ENCODE measurements around the gene DBX1.
A peak's percentile ranks its signal among the peaks of the same experiment; 100 is the strongest.

The DBX1 gene

DNA sequence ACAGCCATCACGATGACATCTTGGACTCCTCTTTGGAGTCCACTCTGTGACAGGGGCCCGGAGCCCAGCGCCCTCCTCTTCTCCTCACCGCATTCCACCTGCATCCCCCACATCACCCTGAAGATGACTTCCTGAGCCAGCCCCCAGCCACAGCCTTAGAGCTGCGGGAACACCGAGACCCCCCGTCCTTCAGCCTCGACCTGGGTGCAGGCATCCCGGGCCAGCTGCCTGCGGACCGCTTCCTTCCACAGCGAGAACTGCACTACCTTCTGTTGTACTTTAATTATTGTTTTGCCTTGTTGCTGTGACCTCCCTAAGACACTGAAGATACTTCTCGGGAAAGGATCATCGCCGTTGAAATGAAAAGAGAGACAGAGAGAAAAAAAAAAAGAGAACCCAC lies 42.1 kb downstream of the DBX1 start:
- Histone ChIP-seq H3K36me3 (ENCODE audit: control insufficient read depth in 1 of 2, insufficient read depth in 2 of 2, low read length in 2 of 2) (peaks cover 31 to 52% of the 10 kb centered on the region in 2 experiments), H3K23ac (ENCODE audit: low read length) (no peak overlapping the region), H3K14ac (ENCODE audit: low read length) (no peak overlapping the region), H2BK12ac (ENCODE audit: low read length) (no peak overlapping the region), H2AK5ac (ENCODE audit: low read length) (no peak overlapping the region), H3K9ac (ENCODE audit: low read length) (no peak overlapping the region), H2BK5ac (ENCODE audit: low read depth, low read length, poor library complexity) (no peak overlapping the region), H3K79me2 (ENCODE audit: control insufficient read depth, insufficient read depth, low read length, poor library complexity) (no peaks in the 10 kb centered on the region), H4K91ac (ENCODE audit: low read depth, low read length) (no peak overlapping the region), H3K18ac (ENCODE audit: low read length) (no peak overlapping the region), H3K4ac (ENCODE audit: low read depth, low read length) (no peak overlapping the region), H4K12ac (ENCODE audit: low read depth, low read length) (no peak overlapping the region), H3K27me3 (ENCODE audit: insufficient read depth, low read length) (no peaks in the 10 kb centered on the region), H3K79me1 (ENCODE audit: low read length) (no peaks in the 10 kb centered on the region), H3K4me1 (ENCODE audit: control insufficient read depth in 1 of 2, insufficient read depth in 2 of 2, low read length in 2 of 2) (no peaks in the 10 kb centered on the region), H2AFZ (ENCODE audit: insufficient read depth, low read length, poor library complexity) (no peak overlapping the region), H3K4me2 (ENCODE audit: low read length) (no peak overlapping the region), H3K9me3 (ENCODE audit: insufficient read depth, low read depth, low read length) (no peaks in the 10 kb centered on the region), H3K27ac (ENCODE audit: low read depth, low read length) (no peak overlapping the region), H3K4me3 (ENCODE audit: low read depth, low read length) (no peak overlapping the region), H2BK120ac (ENCODE audit: insufficient read depth, low read length, poor library complexity) (no peak overlapping the region), H4K8ac (ENCODE audit: low read depth, low read length) (no peak overlapping the region)
- no CpG with 5 or more reads among the region's 15 CpGs for WGBS (ENCODE audit: extremely low coverage, insufficient coverage, insufficient read length)
- no peak for DNase-seq

DNA sequence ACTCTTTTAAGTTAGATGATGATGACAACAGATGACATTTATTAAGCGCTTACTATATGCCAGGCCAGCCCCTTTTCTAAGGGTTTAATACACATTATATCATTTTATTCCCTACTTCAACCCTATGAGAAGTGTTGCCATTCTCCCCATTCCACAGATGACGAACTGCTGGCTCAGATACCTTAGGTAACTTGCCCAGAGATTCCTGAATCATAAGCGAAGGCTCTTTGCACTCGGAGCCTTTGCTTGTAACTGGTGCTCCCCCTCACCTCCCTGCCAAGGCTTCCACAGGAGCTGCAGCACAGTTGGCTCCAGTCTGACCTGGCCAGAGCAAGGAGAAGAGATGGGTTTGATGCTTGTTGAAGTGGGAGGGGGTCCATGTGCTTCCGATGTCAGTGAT lies 43.0 kb downstream of the DBX1 start:
- peak; percentile 47 to 68 for DNase-seq

DNA sequence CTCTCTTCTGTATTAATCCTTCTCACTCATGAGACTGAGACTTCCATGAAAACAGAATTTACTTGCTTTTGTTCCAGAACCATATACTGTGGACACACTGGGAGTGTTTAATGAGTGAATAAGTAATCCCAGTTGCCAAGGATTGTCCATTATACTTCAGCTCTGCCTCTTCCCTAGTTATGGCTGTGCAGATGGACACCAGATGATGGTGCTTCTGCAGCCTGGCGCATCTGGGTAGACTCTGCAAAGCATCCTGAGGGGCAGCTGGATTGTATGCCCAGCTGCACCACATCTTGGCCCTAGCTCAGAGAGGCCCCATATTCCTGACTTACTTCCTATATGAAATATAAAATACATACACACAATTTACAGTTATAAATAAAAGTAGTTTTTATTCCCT lies 43.5 kb downstream of the DBX1 start:
- no CpG with 5 or more reads among the region's 1 CpG for WGBS (ENCODE audit: extremely low coverage, insufficient coverage, insufficient read length)
- H2AK5ac ChIP-seq (ENCODE audit: low read length), result no peak overlapping the region
- H3K36me3 ChIP-seq (ENCODE audit: control insufficient read depth in 1 of 2, insufficient read depth in 2 of 2, low read length in 2 of 2), result peaks cover 31 to 57% of the 10 kb centered on the region in 2 experiments
- no peak overlapping the region for H3K4me2 ChIP-seq (ENCODE audit: low read length)
- H3K18ac ChIP-seq (ENCODE audit: low read length), result no peak overlapping the region
- no peaks in the 10 kb centered on the region for H3K79me2 ChIP-seq (ENCODE audit: control insufficient read depth, insufficient read depth, low read length, poor library complexity)
- no peak overlapping the region for H2BK120ac ChIP-seq (ENCODE audit: insufficient read depth, low read length, poor library complexity)
- H3K14ac ChIP-seq (ENCODE audit: low read length), result no peak overlapping the region
- H3K9me3 ChIP-seq (ENCODE audit: insufficient read depth, low read depth, low read length), result no peaks in the 10 kb centered on the region
- H3K9ac ChIP-seq (ENCODE audit: low read length), result no peak overlapping the region
- no peak overlapping the region for H4K91ac ChIP-seq (ENCODE audit: low read depth, low read length)
- H3K27me3 ChIP-seq (ENCODE audit: insufficient read depth, low read length), result no peaks in the 10 kb centered on the region
- no peak overlapping the region for H4K8ac ChIP-seq (ENCODE audit: low read depth, low read length)
- no peak overlapping the region for H2AFZ ChIP-seq (ENCODE audit: insufficient read depth, low read length, poor library complexity)
- peaks cover 8 to 10% of the 10 kb centered on the region in 2 experiments for H3K4me1 ChIP-seq (ENCODE audit: control insufficient read depth in 1 of 2, insufficient read depth in 2 of 2, low read length in 2 of 2)
- H3K27ac ChIP-seq (ENCODE audit: low read depth, low read length), result no peak overlapping the region
- H3K79me1 ChIP-seq (ENCODE audit: low read length), result peaks cover 10% of the 10 kb centered on the region
- H2BK12ac ChIP-seq (ENCODE audit: low read length), result no peak overlapping the region
- no peak for DNase-seq
- no peak overlapping the region for H2BK5ac ChIP-seq (ENCODE audit: low read depth, low read length, poor library complexity)
- no peak overlapping the region for H3K4ac ChIP-seq (ENCODE audit: low read depth, low read length)
- H4K12ac ChIP-seq (ENCODE audit: low read depth, low read length), result no peak overlapping the region
- no peak overlapping the region for H3K23ac ChIP-seq (ENCODE audit: low read length)
- H3K4me3 ChIP-seq (ENCODE audit: low read depth, low read length), result no peak overlapping the region

More for the DNA sequence above, 43.0 kb downstream of the DBX1 start:
- peaks cover 31 to 57% of the 10 kb centered on the region in 2 experiments for H3K36me3 ChIP-seq (ENCODE audit: control insufficient read depth in 1 of 2, insufficient read depth in 2 of 2, low read length in 2 of 2)
- no peak overlapping the region for H3K4me2 ChIP-seq (ENCODE audit: low read length)
- no peaks in the 10 kb centered on the region for H3K27me3 ChIP-seq (ENCODE audit: insufficient read depth, low read length)
- H2BK5ac ChIP-seq (ENCODE audit: low read depth, low read length, poor library complexity), result no peak overlapping the region
- no peaks in the 10 kb centered on the region for H3K79me2 ChIP-seq (ENCODE audit: control insufficient read depth, insufficient read depth, low read length, poor library complexity)
- no peak overlapping the region for H3K18ac ChIP-seq (ENCODE audit: low read length)
- no peak overlapping the region for H2AK5ac ChIP-seq (ENCODE audit: low read length)
- H3K23ac ChIP-seq (ENCODE audit: low read length), result no peak overlapping the region
- H3K4ac ChIP-seq (ENCODE audit: low read depth, low read length), result no peak overlapping the region
- no peaks in the 10 kb centered on the region for H3K9me3 ChIP-seq (ENCODE audit: insufficient read depth, low read depth, low read length)
- H3K9ac ChIP-seq (ENCODE audit: low read length), result no peak overlapping the region
- peaks cover 5 to 7% of the 10 kb centered on the region in 2 experiments for H3K4me1 ChIP-seq (ENCODE audit: control insufficient read depth in 1 of 2, insufficient read depth in 2 of 2, low read length in 2 of 2)
- H3K27ac ChIP-seq (ENCODE audit: low read depth, low read length), result no peak overlapping the region
- no peak overlapping the region for H3K14ac ChIP-seq (ENCODE audit: low read length)
- H3K4me3 ChIP-seq (ENCODE audit: low read depth, low read length), result no peak overlapping the region
- no peak overlapping the region for H4K8ac ChIP-seq (ENCODE audit: low read depth, low read length)
- no peak overlapping the region for H2BK120ac ChIP-seq (ENCODE audit: insufficient read depth, low read length, poor library complexity)
- peaks cover 7% of the 10 kb centered on the region for H3K79me1 ChIP-seq (ENCODE audit: low read length)
- no peak overlapping the region for H2AFZ ChIP-seq (ENCODE audit: insufficient read depth, low read length, poor library complexity)
- no peak overlapping the region for H4K12ac ChIP-seq (ENCODE audit: low read depth, low read length)
- no CpG with 5 or more reads among the region's 5 CpGs for WGBS (ENCODE audit: extremely low coverage, insufficient coverage, insufficient read length)
- no peak overlapping the region for H2BK12ac ChIP-seq (ENCODE audit: low read length)
- no peak overlapping the region for H4K91ac ChIP-seq (ENCODE audit: low read depth, low read length)

DNA sequence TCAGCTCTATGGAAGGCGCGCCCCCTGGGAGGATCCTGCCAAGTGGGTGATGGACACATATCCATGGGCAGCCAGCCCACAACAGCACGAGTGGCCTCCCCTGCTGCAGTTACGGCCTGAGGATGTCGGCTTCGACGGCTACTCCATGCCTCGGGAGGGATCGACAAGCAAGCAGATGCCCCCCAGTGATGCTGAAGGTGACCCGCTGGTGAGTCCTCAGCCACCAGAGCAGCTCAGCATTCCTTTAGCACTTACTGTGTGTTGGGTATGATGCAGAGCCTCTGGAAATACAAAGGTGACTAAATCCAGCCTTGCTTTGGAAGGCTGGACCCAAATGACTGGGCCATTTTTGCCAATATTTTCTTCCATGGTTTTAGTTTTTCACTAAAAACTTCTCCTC lies 45.7 kb downstream of the DBX1 start:
- Histone ChIP-seq H3K4ac (ENCODE audit: low read depth, low read length) (no peak overlapping the region), H2BK120ac (ENCODE audit: insufficient read depth, low read length, poor library complexity) (no peak overlapping the region), H3K79me2 (ENCODE audit: control insufficient read depth, insufficient read depth, low read length, poor library complexity) (no peaks in the 10 kb centered on the region), H3K9me3 (ENCODE audit: insufficient read depth, low read depth, low read length) (no peaks in the 10 kb centered on the region), H3K14ac (ENCODE audit: low read length) (no peak overlapping the region), H3K23ac (ENCODE audit: low read length) (no peak overlapping the region), H2AK5ac (ENCODE audit: low read length) (no peak overlapping the region), H4K8ac (ENCODE audit: low read depth, low read length) (no peak overlapping the region), H3K27ac (ENCODE audit: low read depth, low read length) (no peak overlapping the region), H3K27me3 (ENCODE audit: insufficient read depth, low read length) (no peaks in the 10 kb centered on the region), H4K91ac (ENCODE audit: low read depth, low read length) (no peak overlapping the region), H3K4me3 (ENCODE audit: low read depth, low read length) (no peak overlapping the region), H3K4me2 (ENCODE audit: low read length) (no peak overlapping the region), H3K4me1 (ENCODE audit: control insufficient read depth in 1 of 2, insufficient read depth in 2 of 2, low read length in 2 of 2) (peaks cover 14 to 29% of the 10 kb centered on the region in 2 experiments), H2BK12ac (ENCODE audit: low read length) (no peak overlapping the region), H2BK5ac (ENCODE audit: low read depth, low read length, poor library complexity) (no peak overlapping the region), H3K36me3 (ENCODE audit: control insufficient read depth in 1 of 2, insufficient read depth in 2 of 2, low read length in 2 of 2) (peaks cover 40 to 58% of the 10 kb centered on the region in 2 experiments), H3K79me1 (ENCODE audit: low read length) (peaks cover 14% of the 10 kb centered on the region), H2AFZ (ENCODE audit: insufficient read depth, low read length, poor library complexity) (no peak overlapping the region), H3K9ac (ENCODE audit: low read length) (no peak overlapping the region), H3K18ac (ENCODE audit: low read length) (no peak overlapping the region), H4K12ac (ENCODE audit: low read depth, low read length) (no peak overlapping the region)
- no peak for DNase-seq
- no CpG with 5 or more reads among the region's 10 CpGs for WGBS (ENCODE audit: extremely low coverage, insufficient coverage, insufficient read length)
